ENCODE measurements around the gene SV2B. TPM values are rescaled to one million over a fixed set of nuclear protein-coding genes. Genes with fewer than 3 reads are reported as not detected.

The SV2B gene
- total and polyA plus RNA-seq, 2 donors (not counting 1 experiment from before 2014, with no cell fraction given): under 0.01 TPM; not detected in 1

GRCh38 chr15:91237445-91237844 lies 137.4 kb downstream of the SV2B start:
- Histone ChIP-seq H3K79me2 (ENCODE audit: control insufficient read depth, insufficient read depth, low read length) (no peaks in the 10 kb centered on the region), H3K9ac (ENCODE audit: insufficient read depth, low read length) (no peak overlapping the region), H3K36me3 (ENCODE audit: control insufficient read depth, insufficient read depth, low read length) (no peaks in the 10 kb centered on the region), H3K4me1 (ENCODE audit: control insufficient read depth, extremely low read depth, insufficient read depth, low read length) (no peaks in the 10 kb centered on the region), H3K27ac (ENCODE audit: insufficient read depth, low read length) (no peak overlapping the region), H3K4me2 (ENCODE audit: extremely low read depth, insufficient read depth, low read length) (no peak overlapping the region), H3K4me3 (replicated peaks in 1 of 4; ENCODE audit: control extremely low read depth in 1 of 4, insufficient read depth in 1 of 4, low read depth in 3 of 4, low read length in 4 of 4) (no peak overlapping the region), H2AFZ (ENCODE audit: low read length) (no peak overlapping the region), H3K9me3 (ENCODE audit: control insufficient read depth, insufficient read depth, low read depth, low read length) (no peaks in the 10 kb centered on the region), H4K20me1 (ENCODE audit: control insufficient read depth, extremely low read depth, insufficient read depth, low read length) (no peaks in the 10 kb centered on the region), H3K27me3 (ENCODE audit: control insufficient read depth, insufficient read depth, low read length) (no peaks in the 10 kb centered on the region)
- no peak for TF ChIP-seq EZH2 (IDR thresholded peaks at IDR 0.05; ENCODE audit: low read length, missing control alignments)
- TF ChIP-seq, protein P1, sequence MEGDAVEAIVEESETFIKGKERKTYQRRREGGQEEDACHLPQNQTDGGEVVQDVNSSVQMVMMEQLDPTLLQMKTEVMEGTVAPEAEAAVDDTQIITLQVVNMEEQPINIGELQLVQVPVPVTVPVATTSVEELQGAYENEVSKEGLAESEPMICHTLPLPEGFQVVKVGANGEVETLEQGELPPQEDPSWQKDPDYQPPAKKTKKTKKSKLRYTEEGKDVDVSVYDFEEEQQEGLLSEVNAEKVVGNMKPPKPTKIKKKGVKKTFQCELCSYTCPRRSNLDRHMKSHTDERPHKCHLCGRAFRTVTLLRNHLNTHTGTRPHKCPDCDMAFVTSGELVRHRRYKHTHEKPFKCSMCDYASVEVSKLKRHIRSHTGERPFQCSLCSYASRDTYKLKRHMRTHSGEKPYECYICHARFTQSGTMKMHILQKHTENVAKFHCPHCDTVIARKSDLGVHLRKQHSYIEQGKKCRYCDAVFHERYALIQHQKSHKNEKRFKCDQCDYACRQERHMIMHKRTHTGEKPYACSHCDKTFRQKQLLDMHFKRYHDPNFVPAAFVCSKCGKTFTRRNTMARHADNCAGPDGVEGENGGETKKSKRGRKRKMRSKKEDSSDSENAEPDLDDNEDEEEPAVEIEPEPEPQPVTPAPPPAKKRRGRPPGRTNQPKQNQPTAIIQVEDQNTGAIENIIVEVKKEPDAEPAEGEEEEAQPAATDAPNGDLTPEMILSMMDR (conservative IDR thresholded peaks at IDR 0.05 in 1 of 2, IDR thresholded peaks at IDR 0.05 in 1 of 2; ENCODE audit: low read depth in 1 of 2, low read length in 2 of 2): no peak
- no peak for DNase-seq (ENCODE audit: low read depth in 2 of 2)

GRCh38 chr15:91238644-91239425 lies 138.8 kb downstream of the SV2B start:
- Histone ChIP-seq H3K36me3 (ENCODE audit: control insufficient read depth, insufficient read depth, low read length) (no peaks in the 10 kb centered on the region), H3K4me3 (replicated peaks in 1 of 4; ENCODE audit: control extremely low read depth in 1 of 4, insufficient read depth in 1 of 4, low read depth in 3 of 4, low read length in 4 of 4) (no peak overlapping the region), H3K9me3 (ENCODE audit: control insufficient read depth, insufficient read depth, low read depth, low read length) (no peaks in the 10 kb centered on the region), H4K20me1 (ENCODE audit: control insufficient read depth, extremely low read depth, insufficient read depth, low read length) (no peaks in the 10 kb centered on the region), H3K27me3 (ENCODE audit: control insufficient read depth, insufficient read depth, low read length) (no peaks in the 10 kb centered on the region), H3K79me2 (ENCODE audit: control insufficient read depth, insufficient read depth, low read length) (no peaks in the 10 kb centered on the region), H3K9ac (ENCODE audit: insufficient read depth, low read length) (no peak overlapping the region), H3K4me1 (ENCODE audit: control insufficient read depth, extremely low read depth, insufficient read depth, low read length) (no peaks in the 10 kb centered on the region), H3K4me2 (ENCODE audit: extremely low read depth, insufficient read depth, low read length) (no peak overlapping the region), H2AFZ (ENCODE audit: low read length) (no peak overlapping the region), H3K27ac (ENCODE audit: insufficient read depth, low read length) (no peak overlapping the region)
- TF ChIP-seq, protein P1 (conservative IDR thresholded peaks at IDR 0.05 in 1 of 2, IDR thresholded peaks at IDR 0.05 in 1 of 2; ENCODE audit: low read depth in 1 of 2, low read length in 2 of 2): no peak
- TF ChIP-seq EZH2 (IDR thresholded peaks at IDR 0.05; ENCODE audit: low read length, missing control alignments): no peak
- no peak for DNase-seq (ENCODE audit: low read depth in 2 of 2)

- Histone ChIP-seq H3K4me2 (ENCODE audit: extremely low read depth, insufficient read depth, low read length) (no peak overlapping the region), H3K79me2 (ENCODE audit: control insufficient read depth, insufficient read depth, low read length) (no peaks in the 10 kb centered on the region), H3K4me1 (ENCODE audit: control insufficient read depth, extremely low read depth, insufficient read depth, low read length) (no peaks in the 10 kb centered on the region), H4K20me1 (ENCODE audit: control insufficient read depth, extremely low read depth, insufficient read depth, low read length) (no peaks in the 10 kb centered on the region), H3K27me3 (ENCODE audit: control insufficient read depth, insufficient read depth, low read length) (no peaks in the 10 kb centered on the region), H3K9ac (ENCODE audit: insufficient read depth, low read length) (no peak overlapping the region), H3K4me3 (replicated peaks in 1 of 4; ENCODE audit: control extremely low read depth in 1 of 4, insufficient read depth in 1 of 4, low read depth in 3 of 4, low read length in 4 of 4) (no peak overlapping the region), H3K36me3 (ENCODE audit: control insufficient read depth, insufficient read depth, low read length) (no peaks in the 10 kb centered on the region), H3K9me3 (ENCODE audit: control insufficient read depth, insufficient read depth, low read depth, low read length) (no peaks in the 10 kb centered on the region), H3K27ac (ENCODE audit: insufficient read depth, low read length) (no peak overlapping the region), H2AFZ (ENCODE audit: low read length) (no peak overlapping the region)
- TF ChIP-seq, protein P1 (conservative IDR thresholded peaks at IDR 0.05 in 1 of 2, IDR thresholded peaks at IDR 0.05 in 1 of 2; ENCODE audit: low read depth in 1 of 2, low read length in 2 of 2): no peak
- no peak for TF ChIP-seq EZH2 (IDR thresholded peaks at IDR 0.05; ENCODE audit: low read length, missing control alignments)
- DNase-seq (ENCODE audit: low read depth in 2 of 2): no peak
Observed at GRCh38 chr15:91243826-91244225, 143.8 kb downstream of the SV2B start.
